Calu3 (cell line): ENCODE results near the gene GPSM1. TPM values are rescaled to one million over a fixed set of nuclear protein-coding genes. Genes with fewer than 3 reads are reported as not detected.

Experiments used
- BruUV-seq: library from RNA; stranded (reverse); fragments of 400-500 nt; replicated peaks from 2 replicates; lab custom pipeline; 2021; lab: Mats Ljungman, UMichigan
- CTCF ChIA-PET: fragments of 300-600 bp; sonication (Branson Sonifier 250); formaldehyde crosslinking; loops from one replicate; lab custom pipeline; 2022; ENCODE audit warnings: antibody characterized with exemption; lab: Charles Lee
- DNase-seq: peaks from one replicate; pipeline ENCODE4 v3.0.0; 2022
- H3K27ac Mint-ChIP-seq: one replicate; pipeline ENCODE4 v1.8.0; 2022; ENCODE audit warnings: mixed read lengths; ENCODE audit not compliant: unreplicated experiment
- H3K27me3 Mint-ChIP-seq: one replicate; pipeline ENCODE4 v1.8.0; 2022; ENCODE audit warnings: mixed read lengths; ENCODE audit not compliant: unreplicated experiment
- H3K36me3 Mint-ChIP-seq: one replicate; pipeline ENCODE4 v1.8.0; 2022; ENCODE audit warnings: mild to moderate bottlenecking, moderate library complexity, mixed read lengths; ENCODE audit not compliant: insufficient read depth, unreplicated experiment
- H3K4me1 Mint-ChIP-seq: one replicate; pipeline ENCODE4 v1.8.0; 2022; ENCODE audit warnings: mild to moderate bottlenecking, low read depth, mixed read lengths; ENCODE audit not compliant: unreplicated experiment
- H3K4me3 Mint-ChIP-seq: one replicate; pipeline ENCODE4 v1.8.0; 2022; ENCODE audit warnings: mild to moderate bottlenecking, low read depth, moderate library complexity, mixed read lengths; ENCODE audit not compliant: unreplicated experiment
- H3K9me3 Mint-ChIP-seq: one replicate; pipeline ENCODE4 v1.8.0; 2022; ENCODE audit warnings: low read depth, mixed read lengths; ENCODE audit not compliant: unreplicated experiment
- intact Hi-C: fragments of 100-400 bp; cut with micrococcal nuclease; formaldehyde crosslinking; loops from one replicate; pipeline ENCODE4 v1.10.0; 2022; ENCODE audit not compliant: unreplicated experiment
- total RNA-seq: library from RNA; stranded (reverse); gene quantifications from 2 replicates; pipeline ENCODE4 v1.2.3, GENCODE V29; 2022
- TF ChIP-seq, protein P1 (sequence below): fragments of 200-600 bp; IDR thresholded peaks from one replicate; pipeline ENCODE4 v1.8.0; 2022; ENCODE audit warnings: antibody characterized with exemption; ENCODE audit not compliant: unreplicated experiment

The GPSM1 gene
- total RNA-seq, 1 experiment from 2014 or later, result 3.9 TPM

DNA sequence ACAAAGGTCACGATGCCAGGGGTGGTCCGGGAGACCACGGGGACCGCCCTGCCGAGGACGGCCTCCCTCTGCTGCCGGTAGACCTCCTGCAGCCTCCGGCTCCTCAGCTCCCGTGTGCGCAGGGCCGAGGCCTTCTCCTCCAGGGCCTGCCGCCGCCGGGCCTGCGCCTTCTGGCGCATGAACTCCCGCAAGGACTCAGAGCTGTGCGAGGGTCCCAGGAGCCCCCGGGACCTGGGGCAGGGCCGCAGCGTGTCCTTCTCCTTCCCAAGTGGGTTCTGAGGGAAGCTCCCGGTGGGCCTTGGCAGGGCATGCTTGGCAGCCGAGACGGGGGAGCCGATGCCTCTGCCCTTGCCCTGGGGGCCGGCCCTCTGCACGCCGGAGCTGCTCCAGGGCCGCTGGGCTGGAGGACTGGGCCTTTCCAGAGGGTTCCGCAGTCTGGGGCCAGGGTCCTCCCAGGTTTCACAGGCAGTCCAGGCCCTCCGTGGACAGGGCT lies 36.8 kb upstream of the GPSM1 start:
- CTCF ChIA-PET, result no interaction called here
- intact Hi-C loops, result no loop called here
- TF ChIP-seq, protein P1, sequence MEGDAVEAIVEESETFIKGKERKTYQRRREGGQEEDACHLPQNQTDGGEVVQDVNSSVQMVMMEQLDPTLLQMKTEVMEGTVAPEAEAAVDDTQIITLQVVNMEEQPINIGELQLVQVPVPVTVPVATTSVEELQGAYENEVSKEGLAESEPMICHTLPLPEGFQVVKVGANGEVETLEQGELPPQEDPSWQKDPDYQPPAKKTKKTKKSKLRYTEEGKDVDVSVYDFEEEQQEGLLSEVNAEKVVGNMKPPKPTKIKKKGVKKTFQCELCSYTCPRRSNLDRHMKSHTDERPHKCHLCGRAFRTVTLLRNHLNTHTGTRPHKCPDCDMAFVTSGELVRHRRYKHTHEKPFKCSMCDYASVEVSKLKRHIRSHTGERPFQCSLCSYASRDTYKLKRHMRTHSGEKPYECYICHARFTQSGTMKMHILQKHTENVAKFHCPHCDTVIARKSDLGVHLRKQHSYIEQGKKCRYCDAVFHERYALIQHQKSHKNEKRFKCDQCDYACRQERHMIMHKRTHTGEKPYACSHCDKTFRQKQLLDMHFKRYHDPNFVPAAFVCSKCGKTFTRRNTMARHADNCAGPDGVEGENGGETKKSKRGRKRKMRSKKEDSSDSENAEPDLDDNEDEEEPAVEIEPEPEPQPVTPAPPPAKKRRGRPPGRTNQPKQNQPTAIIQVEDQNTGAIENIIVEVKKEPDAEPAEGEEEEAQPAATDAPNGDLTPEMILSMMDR, result no peak
- no TSS peak for BruUV-seq
- H3K27me3 Mint-ChIP-seq, result peaks cover 20% of the 10 kb centered on the region
- H3K36me3 Mint-ChIP-seq, result no peaks in the 10 kb centered on the region
- H3K27ac Mint-ChIP-seq, result no peak overlapping the region
- no peak overlapping the region for H3K4me3 Mint-ChIP-seq
- no peaks in the 10 kb centered on the region for H3K9me3 Mint-ChIP-seq
- no peak for DNase-seq
- H3K4me1 Mint-ChIP-seq, result no peaks in the 10 kb centered on the region

- no peaks in the 10 kb centered on the region for H3K9me3 Mint-ChIP-seq
- H3K36me3 Mint-ChIP-seq, result no peaks in the 10 kb centered on the region
- no peak overlapping the region for H3K4me3 Mint-ChIP-seq
- TF ChIP-seq, protein P1, result no peak
- no TSS peak for BruUV-seq
- no peak overlapping the region for H3K27ac Mint-ChIP-seq
- CTCF ChIA-PET, result no interaction called here
- no peaks in the 10 kb centered on the region for H3K4me1 Mint-ChIP-seq
- DNase-seq, result no peak
- intact Hi-C loops, result no loop called here
- peaks cover 18% of the 10 kb centered on the region for H3K27me3 Mint-ChIP-seq
Observed at GRCh38 chr9:136291306-136292025, 35.9 kb upstream of the GPSM1 start.

GRCh38 chr9:136292026-136292538 lies 35.3 kb upstream of the GPSM1 start:
- H3K4me3 Mint-ChIP-seq, result no peak overlapping the region
- H3K9me3 Mint-ChIP-seq, result no peaks in the 10 kb centered on the region
- H3K27me3 Mint-ChIP-seq, result peaks cover 12% of the 10 kb centered on the region
- TF ChIP-seq, protein P1, result no peak
- no peaks in the 10 kb centered on the region for H3K4me1 Mint-ChIP-seq
- intact Hi-C loops, result no loop called here
- CTCF ChIA-PET, result no interaction called here
- H3K36me3 Mint-ChIP-seq, result no peaks in the 10 kb centered on the region
- no TSS peak for BruUV-seq
- DNase-seq, result no peak
- no peak overlapping the region for H3K27ac Mint-ChIP-seq

DNA sequence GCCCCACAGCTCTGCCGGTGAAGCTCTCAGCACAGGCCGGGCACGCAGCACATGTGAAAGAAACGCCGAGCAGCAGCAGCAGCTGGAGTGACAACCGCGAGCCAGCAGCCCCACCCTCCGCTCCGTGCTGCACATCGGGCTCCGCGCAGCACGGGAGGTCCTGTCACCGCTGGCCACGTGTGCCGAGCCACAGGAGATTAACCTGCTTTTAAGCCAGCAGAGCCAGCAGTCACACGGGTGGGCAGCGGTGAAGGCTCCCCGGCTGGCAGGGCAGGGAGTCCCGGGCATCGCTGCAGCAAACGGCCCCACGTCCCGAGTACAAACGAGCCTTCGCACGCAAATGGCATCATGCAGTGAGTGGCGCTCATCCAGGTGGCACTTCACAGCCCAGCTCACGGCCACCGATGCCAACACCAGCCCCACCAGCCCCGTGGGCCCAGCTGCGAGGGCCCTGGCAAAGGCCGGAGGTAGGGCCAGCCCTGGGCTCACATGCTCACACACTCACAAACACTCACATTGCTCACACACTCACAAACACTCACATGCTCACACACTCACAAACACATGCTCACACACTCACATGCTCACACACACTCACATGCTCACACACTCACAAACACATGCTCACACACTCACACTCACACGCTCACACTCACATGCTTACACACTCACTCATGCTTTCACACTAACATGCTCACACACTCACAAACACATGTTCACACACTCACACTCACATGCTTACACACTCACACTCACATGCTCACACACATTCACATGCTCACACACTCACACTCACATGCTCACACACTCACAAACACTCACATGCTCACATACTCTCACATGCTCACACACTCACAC lies 34.5 kb upstream of the GPSM1 start:
- Mint-ChIP-seq H3K4me3 (no peak overlapping the region), H3K27me3 (peaks cover 4% of the 10 kb centered on the region), H3K4me1 (no peaks in the 10 kb centered on the region), H3K36me3 (no peaks in the 10 kb centered on the region), H3K9me3 (no peaks in the 10 kb centered on the region), H3K27ac (no peak overlapping the region)
- no peak for DNase-seq
- no TSS peak for BruUV-seq
- TF ChIP-seq, protein P1, result no peak
- intact Hi-C loops, result no loop called here
- CTCF ChIA-PET, result no interaction called here
